HUES6 (cell line): ENCODE data around the gene PTGES.

Experiments used
- H3K27ac ChIP-seq: 2 replicates; pipeline ENCODE4 v1.7.0; 2013; ENCODE audit warnings: low read depth, mild to moderate bottlenecking, low read length, inconsistent platforms
- H3K27me3 ChIP-seq: 2 replicates; pipeline ENCODE4 v1.6.1; 2013; ENCODE audit warnings: low read length; ENCODE audit not compliant: control insufficient read depth, insufficient read depth
- H3K36me3 ChIP-seq: 2 replicates; pipeline ENCODE4 v1.6.1; 2013; ENCODE audit warnings: low read length; ENCODE audit not compliant: control insufficient read depth, insufficient read depth
- H3K4me1 ChIP-seq: 2 replicates; pipeline ENCODE4 v1.6.1; 2013; ENCODE audit warnings: low read length; ENCODE audit not compliant: control insufficient read depth, insufficient read depth
- H3K4me3 ChIP-seq: 2 replicates; pipeline ENCODE4 v1.5.1; 2013; ENCODE audit warnings: low read depth, low read length
- H3K9ac ChIP-seq: one replicate; pipeline ENCODE4 v1.6.1; 2013; ENCODE audit warnings: mild to moderate bottlenecking, low read length
- H3K9me3 ChIP-seq: 2 replicates; pipeline ENCODE4 v1.6.1; 2013; ENCODE audit warnings: low read depth, low read length; ENCODE audit not compliant: control insufficient read depth, insufficient read depth

PTGES gene

DNA sequence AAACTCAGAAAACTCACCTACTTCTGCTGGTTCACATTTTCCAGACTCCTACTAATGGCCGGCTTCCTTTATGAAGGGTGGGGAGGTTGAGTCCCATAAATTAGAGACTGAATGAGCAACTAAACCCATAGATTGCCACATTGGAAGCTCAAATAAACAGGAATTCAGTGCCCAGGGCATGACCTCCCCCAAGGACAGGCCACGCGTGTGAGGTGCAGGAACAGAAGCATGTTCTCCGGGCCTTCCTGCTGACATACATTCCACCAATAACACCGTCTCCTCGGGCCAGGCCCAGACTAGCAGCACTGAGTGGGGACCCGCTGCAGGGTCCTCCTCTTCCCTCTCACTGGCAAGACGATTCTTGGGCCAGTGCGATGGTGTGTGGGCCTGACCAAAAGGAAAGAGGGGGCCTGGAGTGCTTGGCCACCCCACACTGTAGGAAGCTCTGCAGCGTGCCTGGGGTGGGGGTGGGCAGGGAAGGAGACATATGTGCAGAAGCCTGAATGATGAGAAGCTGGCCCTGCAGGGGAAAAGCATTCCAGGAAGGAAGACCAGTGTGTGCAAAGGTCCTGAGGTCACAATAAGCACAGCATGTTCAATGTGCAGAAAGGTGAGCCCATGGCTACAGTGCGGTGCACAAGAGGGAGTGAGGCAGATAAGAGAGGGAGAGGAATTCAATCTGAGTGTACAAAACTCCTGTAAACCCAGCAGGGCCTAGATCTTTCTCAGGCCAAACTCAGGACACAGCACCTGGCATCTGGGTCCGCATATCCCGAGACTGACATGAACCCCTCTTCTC lies 12.0 kb downstream of the PTGES start:
- no peaks in the 10 kb centered on the region for H3K9me3 ChIP-seq
- no peak overlapping the region for H3K27ac ChIP-seq
- H3K9ac ChIP-seq: no peak overlapping the region
- no peaks in the 10 kb centered on the region for H3K27me3 ChIP-seq
- H3K4me3 ChIP-seq: no peak overlapping the region
- no peaks in the 10 kb centered on the region for H3K36me3 ChIP-seq
- H3K4me1 ChIP-seq: peaks cover 7% of the 10 kb centered on the region; the same call in 1 of the 2 replicates

DNA sequence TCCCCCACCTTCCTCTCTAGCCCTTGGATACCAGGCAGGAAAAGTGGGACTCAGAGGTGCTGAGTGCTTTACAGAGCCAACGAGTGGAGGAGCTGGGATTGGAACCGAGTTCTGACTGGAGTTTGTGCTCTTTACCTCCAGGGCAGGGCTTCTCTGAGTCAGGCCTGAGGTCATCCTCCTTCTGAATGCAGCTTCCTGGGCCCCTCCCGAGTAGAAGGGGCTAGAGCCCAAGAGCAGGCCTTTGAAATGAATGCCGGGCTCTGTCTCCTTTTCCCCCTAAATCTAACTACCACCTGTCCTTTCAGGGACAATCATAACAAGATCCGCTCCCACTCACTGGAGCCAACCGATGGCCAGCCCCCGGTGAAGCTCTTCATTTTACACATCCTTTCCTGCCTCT lies 12.7 kb downstream of the PTGES start:
- H3K9me3 ChIP-seq: no peaks in the 10 kb centered on the region
- no peak overlapping the region for H3K4me3 ChIP-seq
- no peak overlapping the region for H3K9ac ChIP-seq
- H3K4me1 ChIP-seq: peaks cover 7% of the 10 kb centered on the region; the same call in 1 of the 2 replicates
- H3K27me3 ChIP-seq: no peaks in the 10 kb centered on the region
- no peak overlapping the region for H3K27ac ChIP-seq
- no peaks in the 10 kb centered on the region for H3K36me3 ChIP-seq

- Histone ChIP-seq H3K9ac (no peak overlapping the region), H3K36me3 (no peaks in the 10 kb centered on the region), H3K4me3 (no peak overlapping the region), H3K4me1 (peaks cover 7% of the 10 kb centered on the region; the same call in 1 of the 2 replicates), H3K27me3 (no peaks in the 10 kb centered on the region), H3K9me3 (no peaks in the 10 kb centered on the region), H3K27ac (no peak overlapping the region)
Measured at GRCh38 chr9:129739432-129739831, 13.4 kb downstream of the PTGES start.

DNA sequence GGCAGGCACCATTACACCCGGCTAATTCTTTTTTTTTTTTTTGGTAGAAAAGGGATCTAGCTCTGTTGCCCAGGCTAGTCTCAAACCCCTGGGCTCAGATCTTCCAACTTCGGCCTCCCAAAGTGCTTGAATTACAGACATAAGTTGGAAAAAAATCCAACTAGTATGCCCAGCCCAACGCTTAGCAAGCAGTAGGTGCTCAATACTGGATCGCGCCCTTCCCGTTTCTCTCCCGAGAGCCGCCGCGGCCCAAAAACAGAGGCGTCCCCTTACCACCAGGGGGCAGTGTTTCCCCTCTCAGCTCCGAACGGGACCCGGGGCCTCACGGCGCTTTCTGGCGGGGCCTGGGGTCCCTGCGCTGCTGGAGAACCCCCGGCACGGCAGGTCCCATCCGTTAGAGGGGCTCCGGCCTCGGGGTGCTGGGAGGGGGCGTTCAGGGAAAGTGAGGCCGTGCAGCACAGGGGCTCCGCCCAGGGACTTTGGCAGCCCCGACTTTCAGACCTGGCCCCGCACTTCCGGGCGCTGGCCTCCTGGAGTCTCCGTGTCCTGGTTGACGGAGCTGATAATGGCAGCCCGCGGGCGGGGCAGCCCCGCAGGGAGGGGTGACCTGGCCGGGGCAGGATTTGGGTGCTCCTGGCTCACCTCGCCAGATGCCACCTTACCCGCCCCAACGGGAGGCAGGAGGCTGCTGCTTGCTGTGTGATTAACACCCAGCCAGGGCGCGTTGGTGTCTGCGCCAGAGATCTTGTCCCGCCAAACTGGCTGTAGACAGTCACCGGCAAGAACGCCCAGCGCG lies 15.2 kb downstream of the PTGES start:
- H3K27ac ChIP-seq: no peak overlapping the region
- peak overlapping the region; percentile 70 for H3K9ac ChIP-seq
- H3K36me3 ChIP-seq: no peaks in the 10 kb centered on the region

GRCh38 chr9:129736334-129736733 lies 16.5 kb downstream of the PTGES start:
- Histone ChIP-seq H3K4me3 (no peak overlapping the region), H3K9me3 (no peaks in the 10 kb centered on the region), H3K9ac (no peak overlapping the region), H3K27ac (no peak overlapping the region), H3K27me3 (no peaks in the 10 kb centered on the region), H3K4me1 (peaks cover 7% of the 10 kb centered on the region; the same call in 1 of the 2 replicates), H3K36me3 (no peaks in the 10 kb centered on the region)

More for the DNA sequence above, 15.2 kb downstream of the PTGES start:
- Histone ChIP-seq H3K4me3 (peak overlapping the region; percentile 75), H3K9me3 (no peaks in the 10 kb centered on the region), H3K27me3 (no peaks in the 10 kb centered on the region), H3K4me1 (peaks cover 7% of the 10 kb centered on the region; the same call in 1 of the 2 replicates)

DNA sequence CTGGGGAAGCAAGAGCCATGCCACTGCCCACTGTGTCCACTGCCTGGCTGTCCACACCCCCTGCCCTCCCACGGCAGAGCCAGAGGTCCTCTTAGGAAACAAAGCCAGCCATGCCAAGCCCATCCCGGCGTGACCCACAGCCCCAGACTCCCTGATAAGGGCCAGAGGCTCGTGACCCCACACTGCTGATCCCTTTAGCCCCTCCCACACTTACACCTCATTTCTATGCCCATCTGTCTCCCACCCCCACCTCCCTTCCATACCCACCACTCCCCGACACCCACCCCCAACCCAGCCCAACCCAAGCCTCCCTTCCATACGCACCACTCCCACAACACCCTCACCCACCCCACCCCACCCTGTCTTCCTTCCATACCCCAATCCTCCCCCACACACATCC lies 17.3 kb downstream of the PTGES start:
- no peaks in the 10 kb centered on the region for H3K36me3 ChIP-seq
- H3K4me1 ChIP-seq: peaks cover 7% of the 10 kb centered on the region; the same call in 1 of the 2 replicates
- H3K9ac ChIP-seq: no peak overlapping the region
- H3K27ac ChIP-seq: no peak overlapping the region
- no peak overlapping the region for H3K4me3 ChIP-seq
- no peaks in the 10 kb centered on the region for H3K27me3 ChIP-seq
- H3K9me3 ChIP-seq: no peaks in the 10 kb centered on the region

- Histone ChIP-seq H3K27ac (no peak overlapping the region), H3K4me1 (peaks cover 7% of the 10 kb centered on the region; the same call in 1 of the 2 replicates), H3K27me3 (no peaks in the 10 kb centered on the region), H3K4me3 (no peak overlapping the region), H3K9me3 (no peaks in the 10 kb centered on the region), H3K9ac (no peak overlapping the region), H3K36me3 (no peaks in the 10 kb centered on the region)
Measured at GRCh38 chr9:129733632-129733953, 19.2 kb downstream of the PTGES start.

DNA sequence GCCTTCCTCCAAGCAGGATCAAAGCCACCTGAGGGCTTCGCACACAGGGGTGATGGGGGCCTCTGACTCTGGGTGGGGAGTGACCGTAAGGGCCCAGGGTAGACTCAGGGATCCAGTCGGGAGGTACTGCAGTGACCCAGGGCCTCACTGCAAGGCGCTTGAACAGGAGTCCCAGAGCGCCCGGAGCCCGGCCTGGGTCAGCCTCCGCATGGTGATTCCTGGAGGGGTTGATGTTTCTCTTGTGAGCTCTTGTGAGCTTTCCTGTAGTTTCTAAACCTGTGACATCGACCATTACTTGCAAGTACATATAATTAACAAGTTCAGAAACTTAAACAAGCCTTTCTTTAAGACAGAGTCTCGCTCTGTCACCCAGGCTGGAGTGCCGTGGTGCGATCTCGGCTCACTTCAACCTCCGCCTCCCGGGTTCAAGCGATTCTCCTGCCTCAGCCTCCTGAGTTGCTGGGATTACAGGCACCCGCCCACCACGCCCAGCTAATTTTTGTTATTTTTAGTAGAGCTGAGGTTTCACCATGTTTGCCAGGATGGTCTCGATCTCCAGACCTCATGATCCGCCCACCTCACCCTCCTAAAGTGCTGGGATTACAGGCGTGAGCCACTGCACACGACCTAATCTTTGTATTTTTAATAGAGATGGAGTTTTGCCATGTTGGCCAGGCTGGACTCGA lies 19.8 kb downstream of the PTGES start:
- H3K9me3 ChIP-seq: no peaks in the 10 kb centered on the region
- H3K27me3 ChIP-seq: no peaks in the 10 kb centered on the region
- H3K9ac ChIP-seq: no peak overlapping the region
- no peaks in the 10 kb centered on the region for H3K36me3 ChIP-seq
- H3K27ac ChIP-seq: no peak overlapping the region
- H3K4me3 ChIP-seq: no peak overlapping the region
- H3K4me1 ChIP-seq: peaks cover 2% of the 10 kb centered on the region; the same call in 1 of the 2 replicates

- Histone ChIP-seq H3K27me3 (no peaks in the 10 kb centered on the region), H3K4me3 (no peak overlapping the region), H3K4me1 (0 out of 2 replicates have a peak, but pooled peaks cover under 1% of the 10 kb centered on the region), H3K9me3 (no peaks in the 10 kb centered on the region), H3K27ac (no peak overlapping the region), H3K36me3 (no peaks in the 10 kb centered on the region), H3K9ac (no peak overlapping the region)
Measured at GRCh38 chr9:129732100-129732499, 20.7 kb downstream of the PTGES start.

GRCh38 chr9:129731477-129732085 lies 21.3 kb downstream of the PTGES start:
- no peak overlapping the region for H3K4me3 ChIP-seq
- no peak overlapping the region for H3K9ac ChIP-seq
- H3K36me3 ChIP-seq: no peaks in the 10 kb centered on the region
- no peaks in the 10 kb centered on the region for H3K9me3 ChIP-seq
- H3K27ac ChIP-seq: no peak overlapping the region
- H3K4me1 ChIP-seq: 0 out of 2 replicates have a peak, but pooled peaks cover 5% of the 10 kb centered on the region
- no peaks in the 10 kb centered on the region for H3K27me3 ChIP-seq
